T1000 (cell line): Measurements from ENCODE around the gene PIEZO2.
"Not testable (repeated sequence)": the region's sequence is repeated elsewhere in the genome, so short reads cannot be mapped to it uniquely, and the experiment has no call there.

ENCODE experiments used
- DNase-seq: peaks from one replicate; lab custom pipeline; 2025; ENCODE audit warnings: mixed read lengths; lab: John Stamatoyannopoulos, UW

The PIEZO2 gene

DNA sequence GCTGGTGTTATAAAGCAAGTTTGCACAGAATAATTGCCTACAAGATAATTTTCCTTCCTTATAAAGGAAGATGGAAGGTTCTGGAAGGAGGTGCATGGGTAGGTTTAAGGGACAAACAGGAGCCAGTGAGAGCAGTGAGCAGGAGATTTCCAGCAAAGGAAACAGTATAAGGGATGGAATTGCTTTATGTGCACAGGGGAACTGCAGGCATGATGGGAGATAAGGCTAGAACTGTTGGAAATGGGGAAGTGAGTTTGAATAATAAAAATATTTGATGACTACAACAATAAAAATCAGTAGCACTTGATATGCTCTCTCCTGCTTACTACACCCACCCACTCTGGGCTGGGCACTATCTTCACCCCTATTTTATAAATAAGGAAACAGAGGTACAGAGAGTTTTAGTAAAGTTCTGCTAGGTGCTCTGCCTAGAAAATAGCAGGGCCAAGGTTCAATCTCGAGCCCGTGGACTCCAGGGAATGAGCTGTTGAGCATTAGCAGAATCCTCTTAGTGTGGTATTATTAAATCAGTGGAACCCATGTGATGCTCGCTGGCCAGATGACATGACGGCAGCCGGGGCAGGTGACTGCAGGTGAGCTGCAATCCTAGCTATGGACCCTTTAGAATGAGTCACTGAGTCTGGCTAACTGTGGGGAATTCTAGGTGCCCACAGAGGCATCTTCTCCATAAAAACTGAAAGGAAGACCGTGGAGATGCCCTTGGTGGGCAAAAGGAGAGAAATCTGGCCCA, 302.5 kb downstream of the PIEZO2 start:
- DNase-seq = no peak

DNA sequence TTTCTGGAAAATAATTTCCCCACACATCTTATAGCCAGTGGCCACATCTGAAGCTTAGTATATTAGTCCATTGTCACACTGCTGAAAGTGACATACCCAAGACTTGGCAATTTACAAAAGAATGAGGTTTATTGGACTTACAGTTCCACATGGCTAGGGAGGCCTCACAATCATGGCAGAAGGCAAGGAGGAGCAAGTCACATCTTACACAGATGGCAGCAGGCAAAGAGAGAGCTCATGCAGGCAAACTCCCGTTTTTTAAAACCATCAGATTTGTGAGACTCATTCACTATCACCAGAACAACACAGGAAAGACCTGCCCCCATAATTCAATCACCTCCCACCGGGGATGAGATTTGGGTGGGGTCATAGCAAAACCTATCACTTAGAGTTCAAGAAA, 303.3 kb downstream of the PIEZO2 start:
- not testable (repeated sequence) for DNase-seq

DNA sequence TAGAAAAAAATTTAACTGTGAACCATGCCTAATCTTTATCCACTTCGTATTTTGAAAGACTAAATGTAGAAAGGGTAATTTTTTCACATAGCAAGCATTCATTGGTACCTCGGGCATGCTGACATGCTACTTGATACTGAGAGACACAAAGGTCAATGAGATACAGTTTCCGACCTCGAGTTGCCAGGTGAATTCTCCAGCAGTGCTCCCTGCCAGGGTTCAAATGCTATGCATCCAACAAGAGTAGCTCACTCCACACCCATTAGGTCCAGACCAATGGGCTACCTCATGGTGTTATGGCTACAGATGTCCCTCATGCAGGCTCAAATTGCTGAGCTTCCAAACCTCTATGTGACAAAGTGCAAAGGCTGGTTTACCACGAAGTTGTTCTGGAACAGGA, 305.8 kb downstream of the PIEZO2 start:
- no peak for DNase-seq

DNA sequence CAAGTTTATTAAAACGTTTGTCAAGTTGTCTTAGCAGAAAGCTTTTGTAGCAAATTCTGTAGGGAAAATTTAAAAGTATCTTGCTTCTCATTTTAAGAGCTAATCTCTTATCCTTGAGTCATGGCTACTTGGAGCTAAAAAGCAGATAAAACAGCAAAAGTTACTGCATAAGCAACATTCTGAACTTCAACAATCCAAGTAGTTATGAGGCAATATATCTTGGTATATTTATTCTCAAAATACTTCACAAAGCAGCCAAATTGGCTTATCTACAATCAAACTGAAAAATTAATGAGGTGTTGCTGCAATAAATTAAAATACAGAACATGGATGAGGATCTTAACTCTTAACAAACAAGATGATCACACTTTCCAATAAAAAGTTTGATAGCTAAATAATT, 306.5 kb downstream of the PIEZO2 start:
- no peak for DNase-seq

DNA sequence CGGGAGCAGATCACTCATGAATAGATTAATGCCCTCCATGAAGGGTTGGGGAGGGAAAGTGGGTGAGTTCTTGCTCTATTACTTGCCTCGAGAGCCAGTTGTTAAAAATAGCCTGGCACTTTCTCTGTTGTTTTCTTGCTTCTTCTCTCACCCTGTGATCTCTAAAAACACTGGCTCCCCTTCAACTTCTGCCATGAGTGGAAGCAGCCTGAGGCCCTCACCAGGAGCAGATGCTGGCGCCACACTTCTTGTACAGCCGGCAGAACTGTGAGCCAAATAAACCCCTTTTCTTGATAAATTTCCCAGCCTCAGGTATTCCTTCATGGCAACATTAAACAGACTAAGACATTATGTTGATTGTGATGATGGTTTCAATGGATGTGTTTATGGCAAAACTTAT, 307.0 kb downstream of the PIEZO2 start:
- no peak for DNase-seq

DNA sequence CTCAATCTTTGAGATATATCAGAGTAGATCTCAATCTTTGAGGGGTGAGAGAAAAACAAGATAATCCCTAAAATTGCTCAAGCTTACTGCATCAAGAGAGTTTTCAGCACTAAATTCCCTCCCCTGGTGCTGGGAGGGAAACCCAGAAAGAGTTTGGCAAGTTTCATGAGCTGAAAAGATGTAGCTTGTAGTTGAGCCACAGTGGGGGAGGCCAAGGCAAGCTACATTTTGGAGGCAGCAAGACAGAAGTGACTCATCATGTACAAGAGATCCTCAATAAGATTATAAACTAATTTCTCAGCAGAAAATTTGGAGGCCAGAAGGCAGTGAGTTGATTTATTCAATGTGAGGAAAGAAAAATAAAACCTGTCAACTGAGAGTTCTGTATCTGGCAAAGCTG, 308.2 kb downstream of the PIEZO2 start:
- DNase-seq = no peak

DNA sequence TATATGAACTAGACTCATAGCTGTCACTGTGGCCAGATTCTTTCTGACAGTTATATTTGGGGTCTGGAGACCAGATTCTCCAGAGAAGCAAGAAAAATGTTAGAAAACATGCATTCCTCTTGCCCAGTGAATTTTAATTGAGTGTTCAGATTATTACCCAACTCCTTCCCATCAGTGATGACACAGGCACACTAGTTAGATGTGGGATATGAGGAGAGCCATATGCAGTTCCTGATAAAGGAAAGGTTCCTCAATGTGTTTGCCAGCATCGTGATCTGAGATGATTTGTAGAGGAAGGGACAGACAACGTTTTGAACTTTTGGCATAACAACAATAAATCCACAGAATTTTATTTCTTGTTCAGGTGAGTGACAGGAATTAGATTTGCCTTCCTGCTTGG, 308.6 kb downstream of the PIEZO2 start:
- DNase-seq = no peak

DNA sequence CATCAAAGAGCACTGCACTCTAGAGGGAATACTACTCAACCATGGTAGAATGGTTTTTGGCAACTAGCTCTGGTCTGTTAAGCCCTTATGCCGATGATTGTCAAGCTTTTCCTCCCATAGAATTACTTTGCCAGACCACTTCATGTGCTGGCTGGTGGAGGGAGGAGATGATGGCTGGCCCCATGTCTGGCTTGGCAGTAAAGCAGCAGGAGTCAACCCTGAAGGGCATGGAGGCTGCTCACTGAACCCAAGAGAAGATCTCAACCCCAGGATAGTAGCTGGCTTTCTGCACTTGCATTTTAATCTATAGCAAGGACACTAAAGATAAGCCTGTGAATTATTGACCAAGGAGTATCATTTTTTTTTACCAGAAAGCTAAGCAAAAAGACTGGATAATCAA, 309.9 kb downstream of the PIEZO2 start:
- no peak for DNase-seq

DNA sequence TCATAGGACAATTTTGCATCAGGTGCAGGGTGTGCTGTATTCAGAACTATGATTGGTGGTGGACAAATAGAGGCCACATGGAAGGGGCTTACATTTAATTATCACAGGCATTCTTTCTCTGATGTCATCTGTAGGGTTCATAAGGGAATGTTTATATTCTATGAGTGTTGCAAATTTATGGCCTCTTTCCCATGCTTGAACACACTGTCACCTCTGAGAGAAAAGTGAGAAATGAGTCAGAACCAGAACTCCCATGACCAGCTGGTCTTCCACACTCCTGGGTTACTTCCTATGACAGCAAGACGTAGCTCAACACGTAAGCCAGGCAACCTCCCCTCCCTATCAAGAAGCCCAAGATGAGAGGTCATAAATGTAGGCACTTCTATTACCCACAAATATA, 310.8 kb downstream of the PIEZO2 start:
- no peak for DNase-seq

DNA sequence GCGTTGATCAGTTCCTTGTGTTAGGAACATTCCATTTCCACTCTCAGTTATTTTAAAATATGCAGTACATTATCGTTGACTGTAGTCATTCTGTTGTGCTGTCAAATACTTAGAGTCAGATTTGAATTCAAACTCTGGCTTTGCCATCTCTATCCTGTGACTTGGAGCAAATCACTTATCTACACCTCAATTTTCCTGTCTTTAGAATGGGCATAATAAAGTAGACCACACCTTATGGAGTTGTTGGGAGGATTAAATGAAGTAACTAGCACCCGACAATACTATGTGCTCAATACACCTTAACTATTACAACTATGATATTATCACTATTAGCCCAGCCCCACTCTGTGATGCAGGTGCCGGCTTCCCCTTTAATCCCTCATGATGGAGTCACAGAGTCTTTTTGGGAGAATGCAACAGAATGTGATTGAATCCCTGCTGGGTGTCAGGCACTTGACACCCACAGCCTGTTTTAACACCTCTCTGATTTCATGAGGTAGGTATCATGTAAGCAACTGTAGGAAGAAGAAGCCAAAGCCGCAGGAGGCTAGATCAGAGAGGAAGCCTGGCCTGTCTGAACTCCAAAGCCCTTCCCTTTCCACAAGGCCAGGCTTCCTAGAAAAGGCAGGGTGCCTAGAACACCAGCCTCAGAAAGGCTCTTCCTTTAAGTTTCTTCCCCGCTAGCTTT, 315.1 kb downstream of the PIEZO2 start:
- no peak for DNase-seq

DNA sequence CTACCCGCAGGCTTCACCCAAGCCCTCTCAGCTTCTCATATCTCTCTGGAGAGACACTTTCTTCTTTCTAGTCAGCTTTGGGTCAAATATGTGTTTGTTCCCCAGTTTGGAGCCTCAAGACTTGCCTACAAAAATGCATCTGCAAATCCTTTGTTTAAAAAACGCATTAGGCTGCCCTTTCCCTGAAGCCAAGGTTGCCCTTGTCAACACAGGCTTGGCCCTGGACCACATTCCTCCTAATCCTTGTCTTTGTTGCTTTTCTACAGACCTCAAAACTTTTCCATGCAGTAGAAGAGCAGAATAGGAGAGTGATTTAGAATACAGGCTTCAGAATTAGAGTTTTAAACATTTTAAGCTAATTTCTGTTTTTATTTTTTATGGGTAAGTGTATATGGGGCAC, 315.7 kb downstream of the PIEZO2 start:
- DNase-seq = no peak

DNA sequence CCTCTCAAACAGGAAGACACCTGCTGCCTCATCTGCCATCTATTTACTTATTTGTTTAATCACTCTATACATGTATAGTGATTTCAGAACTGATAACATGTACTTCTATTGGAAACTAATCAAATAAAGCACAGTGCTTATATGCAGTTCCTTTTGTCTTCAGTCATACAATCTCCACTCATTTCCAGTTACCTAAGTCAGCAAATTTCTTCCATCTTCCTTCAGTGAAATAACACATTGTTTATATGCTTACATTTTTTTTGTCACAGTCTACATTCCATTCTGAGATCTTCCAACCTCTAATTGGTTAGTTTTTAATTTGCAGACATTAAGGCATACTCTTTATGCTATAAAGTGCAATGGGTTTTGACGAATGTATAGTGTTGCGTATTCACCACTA, 323.0 kb downstream of the PIEZO2 start:
- no peak for DNase-seq

DNA sequence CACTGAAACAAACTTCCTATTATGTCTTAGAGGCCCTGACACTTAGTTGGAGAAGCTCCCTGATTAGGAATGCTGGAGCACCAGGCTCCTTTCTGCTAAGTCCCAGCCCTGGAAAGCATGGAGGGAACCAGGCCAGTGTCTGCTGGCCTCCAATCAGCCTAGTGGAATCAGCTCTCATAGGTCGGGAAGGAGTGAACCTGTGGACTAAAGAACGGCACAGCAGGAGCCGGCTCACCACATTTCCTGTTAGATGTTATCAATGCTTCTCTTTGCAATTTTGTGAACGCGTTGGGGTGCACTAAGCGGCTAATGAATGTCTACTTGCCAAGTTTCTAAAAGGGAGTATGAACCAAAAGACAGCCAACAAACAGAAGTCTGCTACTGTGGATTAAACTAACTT, 326.9 kb downstream of the PIEZO2 start:
- no peak for DNase-seq

DNA sequence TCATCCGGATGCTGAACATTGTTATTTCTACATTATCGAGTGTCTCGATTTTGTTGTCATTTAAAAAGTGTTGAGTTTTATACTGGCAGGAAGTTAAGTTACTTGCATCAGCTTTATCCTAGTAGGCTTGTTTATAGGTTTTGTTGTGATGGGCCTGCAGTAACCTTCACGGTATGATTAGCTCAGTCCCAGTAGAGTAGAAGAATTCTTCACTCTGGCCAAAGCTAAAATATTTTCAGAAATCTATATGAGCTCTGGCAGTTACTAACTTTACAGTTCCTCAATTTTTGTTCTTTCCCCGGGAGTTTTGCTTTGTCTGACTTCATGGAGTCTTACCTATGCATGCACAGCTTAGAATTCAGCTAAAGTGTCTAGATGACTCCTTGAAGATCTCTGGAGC, 328.7 kb downstream of the PIEZO2 start:
- DNase-seq = no peak

DNA sequence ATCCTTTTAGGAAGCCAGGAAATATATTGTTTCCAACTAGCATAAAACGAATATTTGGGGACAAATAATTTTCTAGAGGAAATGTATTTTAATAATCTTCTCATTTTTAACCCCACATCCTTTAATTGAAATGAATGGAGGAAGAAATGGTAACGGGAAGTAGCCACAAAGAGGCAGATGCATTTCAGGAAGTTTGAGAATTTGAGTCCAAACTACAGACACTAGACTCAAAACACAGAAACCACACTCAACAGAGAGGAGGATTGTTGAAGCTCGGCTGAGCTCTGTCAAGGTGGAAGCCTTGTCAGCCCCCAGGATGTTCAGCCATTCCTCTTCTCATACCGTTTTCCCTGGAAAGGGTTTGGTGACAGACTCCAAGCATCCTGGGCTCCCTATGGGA, 335.0 kb downstream of the PIEZO2 start:
- no peak for DNase-seq

DNA sequence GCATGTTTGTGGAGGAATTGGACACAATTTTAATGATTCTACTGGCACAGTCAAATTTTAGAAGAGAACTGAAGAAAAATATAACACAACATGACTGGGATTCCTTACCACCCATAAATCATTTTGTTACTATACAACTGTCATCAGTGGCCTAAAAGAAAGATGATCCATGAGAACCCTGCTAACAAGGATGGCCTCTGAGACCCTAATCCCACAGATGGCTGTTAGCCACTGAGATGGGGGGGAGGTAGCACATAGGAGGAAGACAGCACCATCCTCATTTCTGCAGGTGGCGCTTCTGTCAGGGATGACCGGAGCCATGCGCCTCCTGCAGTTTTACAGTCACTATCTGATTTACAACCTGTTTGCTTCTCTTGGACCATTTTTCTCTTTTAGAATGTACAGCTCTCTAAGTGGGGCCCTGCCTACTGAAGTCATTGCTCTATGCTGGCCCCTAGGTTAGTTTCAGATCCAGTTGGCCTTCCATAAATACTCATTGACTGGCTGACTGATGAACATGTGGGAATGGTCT, 343.7 kb downstream of the PIEZO2 start:
- DNase-seq = no peak

DNA sequence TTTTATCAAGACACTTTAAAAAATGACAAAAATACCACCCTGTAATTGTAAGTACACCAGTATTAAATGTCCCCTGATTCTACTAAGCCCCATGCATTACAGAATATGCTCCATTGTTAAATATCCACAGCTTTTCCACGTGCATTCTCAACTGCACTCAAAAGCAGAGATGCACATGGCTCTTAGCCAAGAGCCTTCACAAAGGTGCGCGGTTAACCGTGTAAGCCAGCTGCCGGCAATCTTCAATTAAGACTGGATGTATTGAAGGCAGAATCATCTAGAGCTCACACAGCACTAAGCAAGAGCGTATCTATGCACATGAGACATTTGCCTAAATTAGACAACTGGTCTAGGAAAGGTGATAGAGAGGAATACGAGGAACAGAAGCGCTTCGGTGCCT, 345.2 kb downstream of the PIEZO2 start:
- no peak for DNase-seq

DNA sequence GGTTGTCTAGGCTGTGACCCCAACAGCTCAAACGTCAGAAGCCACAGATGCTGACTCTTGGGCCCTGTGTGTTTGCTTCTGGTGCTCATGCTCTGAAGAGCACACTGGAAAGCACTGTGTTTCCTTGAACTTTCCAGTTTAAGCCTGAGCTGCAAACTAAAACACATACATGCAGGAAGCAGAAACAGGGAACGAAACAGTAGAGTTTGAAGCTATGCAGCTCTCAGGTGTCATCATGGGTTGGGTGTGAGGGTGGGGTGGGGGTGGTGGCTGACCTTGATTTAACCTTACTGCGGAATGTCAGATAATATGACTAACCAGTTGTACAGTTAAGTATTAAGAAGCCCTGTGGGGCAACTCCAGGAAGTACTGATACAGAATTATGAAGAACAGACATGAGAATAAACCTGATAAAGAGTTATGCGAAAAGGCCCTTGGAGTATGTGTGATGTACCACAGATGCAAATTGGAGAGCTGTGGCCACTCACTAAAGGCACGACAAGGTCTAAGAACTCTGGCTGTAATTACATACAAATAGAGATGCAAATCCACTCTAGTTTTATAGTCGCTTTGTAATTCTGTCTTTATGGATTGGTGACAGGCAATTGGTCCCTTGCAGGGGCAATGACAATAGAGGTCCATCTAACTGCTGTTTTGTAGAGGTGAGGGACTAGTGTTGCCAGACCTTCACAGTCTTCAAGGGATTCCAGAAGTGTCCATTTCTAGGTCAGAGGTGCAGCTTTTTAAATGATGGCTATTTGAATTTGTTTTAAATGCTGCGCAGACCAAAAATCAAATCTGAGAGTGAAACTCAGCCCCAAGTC, 350.4 kb downstream of the PIEZO2 start:
- no peak for DNase-seq

DNA sequence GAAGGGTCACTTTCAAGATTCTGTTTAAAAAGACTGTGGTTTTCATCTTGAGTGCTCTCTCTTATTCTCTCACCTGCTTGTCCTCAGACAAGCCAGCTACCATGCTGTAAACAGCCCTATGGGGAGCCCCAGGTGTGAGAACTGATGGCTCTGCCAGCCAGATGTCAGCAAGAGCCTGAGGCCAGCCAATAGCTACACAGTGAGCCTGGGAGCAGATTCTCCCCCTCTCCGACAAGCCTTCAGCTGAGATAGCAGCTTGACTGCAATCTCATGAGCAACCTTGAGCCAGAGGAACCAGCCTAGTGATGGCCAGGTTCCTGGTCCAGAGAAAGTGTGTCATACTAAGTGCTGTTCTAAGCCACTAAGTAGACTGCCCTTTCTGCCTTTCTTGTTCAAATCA, 351.5 kb downstream of the PIEZO2 start:
- no peak for DNase-seq

DNA sequence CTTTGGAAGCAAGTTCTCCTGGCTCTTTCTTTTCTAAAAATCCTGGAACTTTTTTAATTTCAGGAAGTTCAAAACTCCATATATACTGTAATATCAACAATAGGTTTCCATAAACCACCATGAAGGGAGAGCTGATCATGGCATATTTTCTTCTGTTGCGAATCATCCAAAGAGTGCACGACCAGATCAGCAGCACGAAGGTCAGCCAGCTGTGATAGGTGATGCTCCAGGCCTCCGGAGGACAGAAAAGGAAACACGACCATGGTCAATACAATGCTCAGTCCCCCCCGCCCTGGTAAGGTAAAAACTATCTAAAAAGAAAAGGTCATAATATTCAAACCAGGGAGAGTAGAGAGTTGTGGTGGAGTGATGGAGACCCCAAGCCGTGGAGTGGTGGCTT, 354.6 kb downstream of the PIEZO2 start:
- DNase-seq = no peak

DNA sequence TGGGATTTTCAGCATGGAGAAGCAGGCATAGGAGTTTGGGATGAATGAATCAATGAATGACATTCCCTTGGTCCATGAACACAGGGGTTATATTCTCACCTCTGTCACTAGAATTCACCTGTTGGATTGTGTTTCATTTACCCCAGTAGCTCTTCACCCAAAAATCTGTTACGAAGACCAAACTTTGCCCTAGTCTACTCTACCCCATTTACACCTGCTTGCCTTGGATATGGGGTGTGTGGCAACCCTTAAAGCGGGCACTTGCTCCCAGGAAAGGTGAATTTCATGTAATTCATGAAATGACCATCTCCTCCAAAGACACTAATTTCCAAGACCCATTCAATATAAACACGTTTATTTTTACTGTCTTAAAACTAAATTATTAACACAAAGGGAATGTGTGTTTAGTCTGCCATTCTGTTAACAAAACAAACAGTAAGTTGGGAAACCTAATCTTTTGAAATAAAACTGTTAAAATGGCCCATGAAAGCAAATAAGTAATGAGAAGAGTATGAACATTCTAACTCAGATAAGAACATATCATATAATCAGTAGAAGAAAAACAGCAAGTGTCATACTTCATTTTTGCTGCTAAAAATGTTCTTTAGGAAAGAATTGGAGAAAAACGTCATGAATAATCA, 355.5 kb downstream of the PIEZO2 start:
- DNase-seq = no peak

DNA sequence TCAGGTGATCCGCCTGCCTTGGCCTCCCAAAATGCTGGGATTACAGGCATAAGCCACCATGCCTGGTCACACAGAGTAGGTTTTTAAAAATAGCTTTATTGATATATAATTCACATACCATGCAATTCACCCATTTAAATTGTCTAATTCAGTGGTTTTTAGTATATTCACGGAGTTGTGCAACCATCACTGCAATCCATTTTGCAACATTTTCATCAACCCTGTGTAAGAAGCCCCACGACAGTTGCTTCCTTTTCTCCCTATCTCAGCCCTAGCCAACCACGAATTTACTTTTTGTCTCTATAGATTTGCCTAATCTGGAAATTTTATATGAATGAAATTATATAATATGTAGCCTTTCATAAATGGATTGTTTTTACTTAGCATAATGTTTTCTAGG, 357.2 kb downstream of the PIEZO2 start:
- DNase-seq = no peak
